HG02943 (cell line): Measurements from ENCODE around the gene TBL1Y.
"Not testable (repeated sequence)": the region's sequence is repeated elsewhere in the genome, so short reads cannot be mapped to it uniquely, and the experiment has no call there.

Experiments
- ATAC-seq: cut with Tn5 transposase; IDR thresholded peaks from one replicate; pipeline ENCODE4 v1.9.1; 2021; ENCODE audit warnings: mild to moderate bottlenecking, low read depth, moderate library complexity; ENCODE audit not compliant: unreplicated experiment

Gene TBL1Y

GRCh38 chrY:6972271-6972887 lies 61.9 kb downstream of the TBL1Y start:
- no peak for ATAC-seq

- ATAC-seq, result no peak
Measured at GRCh38 chrY:6974971-6975370, 64.5 kb downstream of the TBL1Y start.

- no peak for ATAC-seq
Measured at GRCh38 chrY:6977783-6978182, 67.3 kb downstream of the TBL1Y start.

GRCh38 chrY:6983221-6983620 lies 72.7 kb downstream of the TBL1Y start:
- ATAC-seq, result no peak

GRCh38 chrY:6987811-6988210 lies 77.3 kb downstream of the TBL1Y start:
- ATAC-seq, result no peak

GRCh38 chrY:6989886-6990620 lies 79.6 kb downstream of the TBL1Y start:
- no peak for ATAC-seq

DNA sequence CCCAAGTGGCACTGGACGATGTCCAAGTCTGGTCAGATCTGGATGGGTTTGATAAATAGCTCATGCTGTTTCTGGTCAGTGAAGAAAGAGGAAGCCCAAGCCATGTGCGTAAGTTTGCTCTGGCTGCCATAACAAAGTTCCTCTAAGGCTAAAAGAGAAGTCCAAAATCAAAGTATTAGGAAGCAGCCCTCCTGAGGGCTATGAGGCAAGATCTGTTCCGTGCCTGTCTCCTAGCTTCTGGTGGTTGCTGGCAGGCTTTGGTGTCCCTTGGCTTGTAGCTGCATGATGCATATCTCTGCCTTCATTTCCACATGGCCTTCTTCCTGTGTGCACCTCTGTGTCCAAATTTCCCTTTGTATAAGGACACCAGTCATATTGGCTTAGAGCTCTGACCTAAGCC lies 81.5 kb downstream of the TBL1Y start:
- ATAC-seq, result no peak

DNA sequence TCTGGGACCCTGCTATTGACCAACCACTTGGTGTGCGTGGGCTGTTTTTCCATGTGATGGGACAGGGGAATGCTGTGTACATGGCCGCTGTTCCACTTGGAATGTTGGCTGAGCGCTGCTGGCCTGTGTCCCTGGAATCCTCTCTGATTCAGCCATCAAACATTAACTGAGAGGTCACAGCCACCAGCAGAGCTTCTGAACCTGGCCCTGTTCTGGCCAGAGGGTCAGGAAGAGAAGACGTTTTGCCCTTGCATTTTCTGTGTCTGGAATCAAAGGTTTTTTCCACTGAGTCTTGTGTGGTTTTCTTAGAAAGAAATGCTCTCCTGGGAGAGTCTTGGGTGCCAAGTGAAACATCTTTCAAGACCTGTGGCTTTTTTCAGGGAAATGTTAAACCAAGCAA lies 85.5 kb downstream of the TBL1Y start:
- ATAC-seq, result no peak

DNA sequence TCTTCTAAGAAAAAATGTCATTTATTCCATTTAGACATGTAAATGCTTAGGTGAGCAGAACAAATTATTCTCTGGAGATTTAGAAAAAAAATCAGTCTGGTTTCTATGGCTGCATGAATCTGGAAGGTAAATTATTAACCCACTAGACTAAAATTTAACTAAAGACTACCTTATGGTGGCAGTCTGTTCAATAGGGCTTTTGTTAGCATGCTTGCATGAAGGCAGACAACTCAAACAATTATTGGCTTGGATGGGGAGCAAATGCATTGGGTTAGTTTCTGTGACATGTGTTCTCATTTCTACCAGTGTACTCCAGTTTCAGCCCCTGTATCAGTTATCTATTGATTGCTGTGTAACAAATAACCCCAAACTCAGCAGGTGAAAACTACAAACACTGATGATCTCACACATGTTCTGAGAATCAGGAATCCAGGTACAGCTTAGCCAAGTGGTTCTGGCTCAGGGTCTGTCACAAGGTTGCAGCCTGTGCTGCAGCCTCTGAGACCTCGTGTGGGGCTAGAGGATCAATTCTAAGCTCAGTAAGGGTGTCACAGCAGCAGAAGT lies 87.1 kb downstream of the TBL1Y start:
- no peak for ATAC-seq

DNA sequence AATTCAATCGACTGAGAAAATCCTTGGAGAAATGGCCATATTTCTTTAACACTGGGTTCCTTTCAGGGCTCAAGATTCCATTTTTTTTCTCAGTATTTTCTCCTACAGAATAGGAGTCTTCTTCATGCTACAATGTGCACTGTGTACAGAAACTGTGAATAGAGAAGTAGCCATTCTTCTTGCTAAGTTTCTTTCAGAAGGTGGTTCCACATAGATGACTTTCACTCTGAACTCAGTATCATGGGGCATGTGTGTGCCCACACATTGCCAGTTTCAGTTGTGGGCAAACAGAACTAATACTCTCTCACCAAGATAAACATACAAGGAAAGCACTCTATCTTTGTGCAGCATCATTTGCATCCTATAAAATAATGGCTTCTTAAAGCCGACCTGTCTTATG lies 89.4 kb downstream of the TBL1Y start:
- ATAC-seq, result no peak

GRCh38 chrY:7002581-7002980 lies 92.1 kb downstream of the TBL1Y start:
- ATAC-seq, result no peak

DNA sequence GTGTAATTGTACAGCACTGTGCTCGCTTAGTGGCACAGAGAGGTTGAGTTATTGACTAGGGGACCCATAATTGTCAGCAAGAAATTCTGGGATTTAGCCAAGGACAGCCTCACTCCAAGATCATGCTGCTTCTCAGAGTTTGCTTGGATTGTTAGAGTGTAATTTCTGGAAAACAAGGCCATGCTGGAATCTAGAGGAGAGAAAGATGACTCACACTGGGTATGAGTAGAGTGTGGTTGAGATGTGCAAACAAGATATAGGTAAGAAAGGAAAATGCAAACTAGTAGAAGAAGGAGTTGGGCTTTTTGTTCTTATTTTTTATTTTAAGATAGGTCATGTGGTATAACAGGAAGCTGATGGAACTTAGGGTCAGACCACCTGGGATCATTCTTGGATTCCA lies 97.4 kb downstream of the TBL1Y start:
- no peak for ATAC-seq

DNA sequence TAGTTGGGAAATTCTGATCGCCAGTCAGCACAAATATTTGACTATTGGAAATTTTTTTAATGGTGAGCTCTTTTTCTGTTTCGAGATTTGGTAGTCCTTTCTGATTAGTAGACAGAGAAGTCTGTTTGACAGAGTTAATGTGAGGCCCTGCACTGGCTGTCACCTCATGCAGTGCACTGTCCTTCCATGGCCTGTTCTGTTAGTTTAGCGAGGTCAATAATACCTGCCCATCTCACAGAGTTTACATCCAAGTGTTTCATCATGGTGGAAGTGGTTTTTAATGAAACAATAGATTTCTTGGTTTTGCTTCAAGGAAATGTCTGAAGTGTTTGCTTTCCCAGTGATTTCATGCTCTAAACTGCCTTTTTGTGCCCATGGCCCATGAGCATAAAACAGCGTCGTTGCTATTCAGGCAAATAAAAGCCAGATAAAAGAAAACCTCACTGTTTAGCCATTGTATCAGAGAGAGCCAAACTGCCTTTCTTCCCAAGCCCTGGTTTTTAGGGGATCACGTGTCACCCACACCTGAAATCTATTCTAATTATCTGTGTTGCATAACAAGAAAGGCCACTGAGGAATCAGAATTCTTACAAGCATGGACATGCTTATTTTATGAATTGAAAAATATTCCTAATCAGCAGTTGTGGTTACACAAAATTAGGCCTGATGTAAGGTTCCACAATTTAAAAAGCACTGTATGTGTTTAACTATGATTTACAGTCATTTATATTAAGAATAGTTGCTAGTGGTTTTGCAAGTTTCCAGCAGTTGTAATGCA lies 98.3 kb downstream of the TBL1Y start:
- ATAC-seq, result no peak

DNA sequence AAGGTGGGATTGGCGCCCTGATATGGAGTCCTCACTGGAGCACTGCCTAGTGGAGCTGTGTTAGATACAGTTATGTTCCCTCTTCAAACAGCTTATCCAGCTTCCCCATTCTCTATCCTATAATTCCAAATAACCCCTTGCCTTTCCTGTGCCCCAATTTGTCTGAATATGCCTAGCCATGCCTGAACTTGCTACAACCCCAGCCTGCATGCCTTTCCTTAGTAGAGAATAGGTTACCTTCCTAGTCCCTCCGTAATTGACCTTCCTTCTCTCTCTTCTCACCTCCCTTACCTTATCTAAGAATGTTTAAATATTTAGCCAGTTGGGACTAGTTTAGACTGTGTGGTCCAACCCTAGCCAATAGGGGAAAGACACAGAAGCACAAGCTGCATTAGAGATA lies 102.6 kb downstream of the TBL1Y start:
- ATAC-seq, result no peak

GRCh38 chrY:7016521-7016920 lies 106.0 kb downstream of the TBL1Y start:
- no peak for ATAC-seq

DNA sequence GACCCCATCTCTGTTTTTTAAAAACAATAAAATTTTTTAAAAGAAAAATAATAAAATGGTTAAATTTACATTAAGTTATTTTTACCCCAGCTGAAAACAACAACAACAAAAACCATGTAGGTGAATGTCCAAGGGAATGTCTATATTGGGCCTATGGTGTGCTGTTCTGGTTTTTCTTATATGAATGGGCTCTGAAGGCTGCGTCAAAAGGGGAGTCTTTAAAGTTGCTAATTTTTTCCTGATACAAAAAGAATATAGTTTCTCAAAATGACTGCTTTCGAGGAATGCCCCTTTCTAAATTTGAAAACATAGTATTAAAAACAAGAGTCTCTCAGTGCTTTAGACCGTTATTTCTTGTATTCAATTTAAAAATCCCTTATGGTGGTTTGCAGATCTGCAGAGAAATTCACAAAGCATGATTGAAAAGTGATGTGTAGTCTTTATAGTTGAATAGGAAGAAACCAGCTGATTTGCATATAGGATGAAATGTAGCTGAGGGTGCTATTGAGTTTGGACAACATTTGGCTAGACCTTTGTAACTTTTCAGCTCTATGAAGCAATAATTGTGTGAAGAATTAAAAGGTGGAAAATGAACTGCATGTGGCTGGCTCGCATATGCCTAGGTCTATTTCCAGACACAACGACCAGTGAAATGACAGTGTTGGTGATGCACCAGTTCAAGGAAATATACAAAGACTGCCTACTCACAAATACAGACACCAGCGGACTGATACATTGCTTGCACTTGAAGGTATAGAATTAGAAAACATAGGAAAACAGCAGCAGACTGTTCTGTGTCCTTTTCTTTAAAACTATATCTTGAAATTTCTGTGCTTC lies 107.0 kb downstream of the TBL1Y start:
- ATAC-seq, result no peak

DNA sequence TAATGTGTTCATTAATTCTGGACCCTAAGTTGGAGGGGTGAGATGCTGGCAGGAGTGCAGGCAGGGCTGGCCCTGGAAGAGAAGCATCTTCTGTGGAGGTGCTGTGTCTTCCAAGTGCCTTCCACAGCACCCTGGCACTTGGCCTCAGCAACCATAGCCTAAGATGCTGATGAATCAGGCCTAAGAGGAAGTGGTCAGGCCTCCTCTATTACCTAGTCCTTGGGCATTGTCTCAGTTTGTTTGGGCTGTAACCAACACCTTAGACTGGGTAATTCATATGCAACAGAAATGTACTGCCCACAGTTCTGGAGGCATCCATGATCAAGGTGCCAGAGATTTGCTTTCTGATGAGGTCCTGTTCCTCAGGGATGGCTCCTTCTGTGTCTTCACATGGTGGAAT lies 128.5 kb downstream of the TBL1Y start:
- no peak for ATAC-seq

GRCh38 chrY:7040662-7041061 lies 130.2 kb downstream of the TBL1Y start:
- no peak for ATAC-seq

DNA sequence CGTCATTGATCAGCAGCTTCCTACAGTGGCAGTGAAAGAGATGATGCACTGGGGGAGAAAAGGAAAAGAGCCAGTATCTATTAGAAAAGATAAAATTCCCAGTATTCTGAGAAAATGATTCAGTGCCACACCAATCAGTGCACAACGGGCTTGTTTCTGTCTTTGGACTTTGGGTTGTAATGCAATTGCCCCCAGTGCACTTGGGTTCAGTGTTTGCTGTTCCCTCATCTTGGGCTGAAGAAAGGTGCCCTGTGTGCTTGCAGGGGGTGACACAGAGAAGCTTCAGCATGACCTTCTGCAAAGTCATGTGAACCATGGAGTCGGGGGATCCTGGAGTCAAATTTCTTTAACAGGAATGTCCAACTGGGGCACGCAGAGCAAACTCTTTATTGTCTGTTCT lies 131.5 kb downstream of the TBL1Y start:
- no peak for ATAC-seq

GRCh38 chrY:7052461-7052860 lies 142.0 kb downstream of the TBL1Y start:
- ATAC-seq, result not testable (repeated sequence)
